GM18909 (cell line): ENCODE results near the gene CD8A.
A peak's percentile ranks its signal among the peaks of the same experiment; 100 is the strongest.

ENCODE experiments used
- ATAC-seq: cut with Tn5 transposase; IDR thresholded peaks from one replicate; pipeline ENCODE4 v1.9.1; 2021; ENCODE audit warnings: mild to moderate bottlenecking; ENCODE audit not compliant: unreplicated experiment, poor library complexity

Gene CD8A

GRCh38 chr2:86809481-86810121, 18.9 kb upstream of the CD8A start:
- no peak for ATAC-seq

GRCh38 chr2:86808315-86809161, 17.8 kb upstream of the CD8A start:
- ATAC-seq = peak; percentile 93

- peak; percentile 53 for ATAC-seq
Observed at GRCh38 chr2:86807468-86808275, 17.0 kb upstream of the CD8A start.

- ATAC-seq = no peak
Observed at GRCh38 chr2:86807133-86807467, 16.4 kb upstream of the CD8A start.

GRCh38 chr2:86806059-86806857, 15.5 kb upstream of the CD8A start:
- ATAC-seq = no peak

- no peak for ATAC-seq
Observed at GRCh38 chr2:86800856-86801567, 10.3 kb upstream of the CD8A start.

- no peak for ATAC-seq
Observed at GRCh38 chr2:86794861-86795260, 4.1 kb upstream of the CD8A start.

- no peak for ATAC-seq
Observed at GRCh38 chr2:86793752-86794151, 3.0 kb upstream of the CD8A start.

- ATAC-seq = no peak
Observed at GRCh38 chr2:86791573-86791972, 860 bp upstream of the CD8A start.

GRCh38 chr2:86790134-86790675, 508 bp downstream of the CD8A start:
- no peak for ATAC-seq

GRCh38 chr2:86789687-86790133, 1.0 kb downstream of the CD8A start:
- no peak for ATAC-seq

- ATAC-seq = no peak
Observed at GRCh38 chr2:86788881-86789686, 1.6 kb downstream of the CD8A start.

GRCh38 chr2:86788165-86788564, 2.5 kb downstream of the CD8A start:
- no peak for ATAC-seq

- ATAC-seq = no peak
Observed at GRCh38 chr2:86787736-86788135, 3.0 kb downstream of the CD8A start.

- ATAC-seq = no peak
Observed at GRCh38 chr2:86786001-86786536, 4.6 kb downstream of the CD8A start.

- no peak for ATAC-seq
Observed at GRCh38 chr2:86785456-86785855, 5.3 kb downstream of the CD8A start.

- peak; percentile 96 for ATAC-seq
Observed at GRCh38 chr2:86783615-86784339, 6.9 kb downstream of the CD8A start.

- ATAC-seq = no peak
Observed at GRCh38 chr2:86782748-86783147, 8.0 kb downstream of the CD8A start.
